ENCODE results near the gene SCD5. TPM values are rescaled to one million over a fixed set of nuclear protein-coding genes. Genes with fewer than 3 reads are reported as not detected.

The SCD5 gene
- total and polyA plus RNA-seq, 2 of the 13 experiments (the other 11 are each of a cell fraction or from before 2014, with no cell fraction given), result not detected

GRCh38 chr4:82739287-82740190 lies 59.1 kb downstream of the SCD5 start (continued):
- no peak for TF ChIP-seq ZNF34 (CRISPR knock-in tag; IDR thresholded peaks at IDR 0.05; ENCODE audit: borderline replicate concordance)
- no peak for TF ChIP-seq IKZF1 (IDR thresholded peaks at IDR 0.05)
- TF ChIP-seq CTCF (CRISPR knock-in tag; IDR thresholded peaks at IDR 0.05), result peak; percentile 99
- 0 out of 2 replicates have a peak, but pooled peaks have one; percentile 43 for TF ChIP-seq THAP9 (CRISPR knock-in tag; IDR thresholded peaks at IDR 0.05; ENCODE audit: borderline replicate concordance)
- peak; percentile 50 for TF ChIP-seq ZNF687 (CRISPR knock-in tag; IDR thresholded peaks at IDR 0.05)
- no peak for TF ChIP-seq ZBED4 (CRISPR knock-in tag; IDR thresholded peaks at IDR 0.05; ENCODE audit: borderline replicate concordance)
- 0 out of 2 replicates have a peak, but pooled peaks have one; percentile 33 for TF ChIP-seq ZGPAT (CRISPR knock-in tag; IDR thresholded peaks at IDR 0.05)
- TF ChIP-seq ZNF383 (CRISPR knock-in tag; IDR thresholded peaks at IDR 0.05; ENCODE audit: borderline replicate concordance), result no peak
- no peak for TF ChIP-seq EEA1 (CRISPR knock-in tag; IDR thresholded peaks at IDR 0.05; ENCODE audit: borderline replicate concordance)
- peak; percentile 75 for TF ChIP-seq ZNF331 (CRISPR knock-in tag; IDR thresholded peaks at IDR 0.05)
- TF ChIP-seq POGZ (CRISPR knock-in tag; IDR thresholded peaks at IDR 0.05), result 0 out of 2 replicates have a peak, but pooled peaks have one; percentile 39
- TF ChIP-seq MYNN (CRISPR knock-in tag; IDR thresholded peaks at IDR 0.05; ENCODE audit: low read depth), result no peak
